8988T (cell line): Measurements from ENCODE around the gene PPT1.
"Not testable (repeated sequence)": the region's sequence is repeated elsewhere in the genome, so short reads cannot be mapped to it uniquely, and the experiment has no call there.

Experiments
- DNase-seq: peaks from one replicate; pipeline ENCODE4 v3.0.0; 2011

The PPT1 gene

GRCh38 chr1:40092241-40092640 is 4.8 kb downstream of the PPT1 start:
- no peak for DNase-seq

- DNase-seq, result no peak
Observed at GRCh38 chr1:40090652-40091355, 6.2 kb downstream of the PPT1 start.

- not testable (repeated sequence) for DNase-seq
Observed at GRCh38 chr1:40084750-40085149, 12.3 kb downstream of the PPT1 start.

GRCh38 chr1:40081871-40082270 is 15.2 kb downstream of the PPT1 start:
- no peak for DNase-seq

- DNase-seq, result no peak
Observed at GRCh38 chr1:40079774-40080400, 17.2 kb downstream of the PPT1 start.

GRCh38 chr1:40078512-40079333 is 18.3 kb downstream of the PPT1 start:
- DNase-seq, result no peak

GRCh38 chr1:40076895-40077312 is 20.1 kb downstream of the PPT1 start:
- DNase-seq, result no peak

- no peak for DNase-seq
Observed at GRCh38 chr1:40075266-40075665, 21.8 kb downstream of the PPT1 start.

GRCh38 chr1:40073062-40073461 is 24.0 kb downstream of the PPT1 start:
- DNase-seq, result no peak

GRCh38 chr1:40072142-40072541 is 24.9 kb downstream of the PPT1 start:
- DNase-seq, result no peak

GRCh38 chr1:40067851-40068250 is 29.2 kb downstream of the PPT1 start:
- no peak for DNase-seq

- no peak for DNase-seq
Observed at GRCh38 chr1:40067023-40067422, 30.0 kb downstream of the PPT1 start.

- no peak for DNase-seq
Observed at GRCh38 chr1:40064797-40065499, 32.1 kb downstream of the PPT1 start.

- DNase-seq, result no peak
Observed at GRCh38 chr1:40059960-40060750, 36.9 kb downstream of the PPT1 start.

- DNase-seq, result no peak
Observed at GRCh38 chr1:40059338-40059959, 37.6 kb downstream of the PPT1 start.

GRCh38 chr1:40058453-40059337 is 38.4 kb downstream of the PPT1 start:
- DNase-seq, result no peak

GRCh38 chr1:40058097-40058452 is 39.0 kb downstream of the PPT1 start:
- DNase-seq, result no peak

- DNase-seq, result no peak
Observed at GRCh38 chr1:40057310-40058030, 39.6 kb downstream of the PPT1 start.

GRCh38 chr1:40056519-40057309 is 40.3 kb downstream of the PPT1 start:
- no peak for DNase-seq
